Natural killer cell (primary cell): ENCODE data around the gene RNF31. TPM values are rescaled to one million over a fixed set of nuclear protein-coding genes. Genes with fewer than 3 reads are reported as not detected.

Experiments used
- ATAC-seq, 3 donors: fragments of 150-1000 bp in 2 of 3; fragments of 200-7000 bp in 1 of 3; cut with Tn5 transposase; 1 replicate in 1 of 3; 2 replicates in 2 of 3; pipeline ENCODE4 v1.10.0; 2021; ENCODE audit warnings: mild to moderate bottlenecking in 2 of 3, moderate library complexity in 2 of 3
- DNase-seq, 2 donors: peaks; one replicate each; pipeline versions ENCODE4 v3.0.0 to v3.0.0-alpha.2; 2013 to 2021; ENCODE audit warnings: mixed read lengths in 1 of 2
- H3K27ac ChIP-seq: one replicate; pipeline ENCODE4 v1.5.1; 2013; ENCODE audit warnings: mild to moderate bottlenecking, low read length
- H3K27me3 ChIP-seq: one replicate; pipeline ENCODE4 v1.6.1; 2013; ENCODE audit warnings: low read length; ENCODE audit not compliant: control insufficient read depth, insufficient read depth
- H3K36me3 ChIP-seq: one replicate; pipeline ENCODE4 v1.6.1; 2013; ENCODE audit warnings: low read length; ENCODE audit not compliant: control insufficient read depth, insufficient read depth
- H3K4me1 ChIP-seq: one replicate; pipeline ENCODE4 v1.6.1; 2013; ENCODE audit warnings: low read length; ENCODE audit not compliant: control insufficient read depth, insufficient read depth
- H3K4me3 ChIP-seq: one replicate; pipeline ENCODE4 v1.5.1; 2013; ENCODE audit warnings: low read length
- H3K9me3 ChIP-seq: one replicate; pipeline ENCODE4 v1.6.1; 2013; ENCODE audit warnings: low read length; ENCODE audit not compliant: control insufficient read depth, insufficient read depth
- H3K27ac Mint-ChIP-seq, 2 donors: one replicate each; pipeline ENCODE4 v1.8.0; 2022; ENCODE audit warnings: mild to moderate bottlenecking in 2 of 2, mixed read lengths in 2 of 2, moderate library complexity in 1 of 2
- H3K27me3 Mint-ChIP-seq, 2 donors: one replicate each; pipeline ENCODE4 v1.8.0; 2022; ENCODE audit warnings: low read depth in 2 of 2, mixed read lengths in 2 of 2
- H3K36me3 Mint-ChIP-seq: one replicate; pipeline ENCODE4 v1.8.0; 2022; ENCODE audit warnings: mixed read lengths
- H3K4me1 Mint-ChIP-seq, 2 donors: one replicate each; pipeline ENCODE4 v1.8.0; 2022; ENCODE audit warnings: mixed read lengths in 2 of 2
- H3K4me3 Mint-ChIP-seq: one replicate; pipeline ENCODE4 v1.8.0; 2022; ENCODE audit warnings: mild to moderate bottlenecking, moderate library complexity, mixed read lengths
- H3K9me3 Mint-ChIP-seq, 2 donors: one replicate each; pipeline ENCODE4 v1.8.0; 2022; ENCODE audit warnings: mixed read lengths in 2 of 2
- CTCF ChIP-seq: fragments of 200-600 bp; IDR thresholded peaks from one replicate; pipeline ENCODE4 v1.8.0; 2022; ENCODE audit warnings: antibody characterized with exemption
- WGBS: methylation state at CpG from one replicate; pipeline ENCODE4 v1.1.7; 2013; ENCODE audit warnings: missing lambda C conversion rate; ENCODE audit not compliant: insufficient coverage; 5-methylcytosine and 5-hydroxymethylcytosine counted together
- intact Hi-C: fragments of 100-400 bp; cut with micrococcal nuclease; formaldehyde crosslinking; loops from one replicate; pipeline ENCODE4 v1.14.2; 2022
- total RNA-seq, 4 donors: library from RNA; stranded (reverse); fragments of 120-200 nt in 1 of 4; gene quantifications; one replicate each; pipeline versions ENCODE4 v1.2.3 to v1.2.4, GENCODE V29; 2013 to 2022

Gene RNF31
- total RNA-seq, 3 donors from 2014 or later (not counting 1 experiment from before 2014, with no cell fraction given) = 96.9 to 134 (median 125) TPM

- Mint-ChIP-seq H3K36me3 (no peaks in the 10 kb centered on the region), H3K9me3 (no peaks in the 10 kb centered on the region), H3K4me1 (peaks cover 42 to 57% of the 10 kb centered on the region in 2 donors), H3K27me3 (no peaks in the 10 kb centered on the region), H3K4me3 (peak overlapping the region; percentile 63), H3K27ac (peak overlapping the region; percentile 70 to 71)
- Histone ChIP-seq H3K36me3 (peaks cover 32% of the 10 kb centered on the region), H3K9me3 (no peaks in the 10 kb centered on the region), H3K4me1 (peaks cover 46% of the 10 kb centered on the region), H3K27ac (no peak overlapping the region), H3K27me3 (no peaks in the 10 kb centered on the region), H3K4me3 (no peak overlapping the region)
- DNase-seq = no peak
- TF ChIP-seq CTCF = no peak
- ATAC-seq = no peak
- intact Hi-C loops = loop anchor here (10.0 kb wide), 1 partner anchor 1214 kb away; the partner anchor contains the start of gene PRMT5
- 95% methylated on average over 13 of the region's 13 CpGs for WGBS
Measured at GRCh38 chr14:24138396-24139271, 8.7 kb upstream of the RNF31 start.

GRCh38 chr14:24139272-24139934 is 7.9 kb upstream of the RNF31 start:
- intact Hi-C loops = loop anchor here (10.0 kb wide), 1 partner anchor 1215 kb away; the partner anchor contains the start of gene PRMT5
- Mint-ChIP-seq H3K9me3 (no peaks in the 10 kb centered on the region), H3K36me3 (peaks cover 5% of the 10 kb centered on the region), H3K27ac (peak overlapping the region; percentile 70 to 71), H3K4me3 (peak overlapping the region; percentile 63), H3K27me3 (no peaks in the 10 kb centered on the region), H3K4me1 (peaks cover 47 to 63% of the 10 kb centered on the region in 2 donors)
- Histone ChIP-seq H3K27me3 (no peaks in the 10 kb centered on the region), H3K4me1 (peaks cover 46% of the 10 kb centered on the region), H3K36me3 (peaks cover 40% of the 10 kb centered on the region), H3K4me3 (no peak overlapping the region), H3K27ac (no peak overlapping the region), H3K9me3 (no peaks in the 10 kb centered on the region)
- WGBS = 91% methylated on average over 9 of the region's 9 CpGs
- ATAC-seq = no peak
- TF ChIP-seq CTCF = no peak
- peak in 1 of 2 donors; percentile 42 for DNase-seq

GRCh38 chr14:24141097-24141880 is 6.0 kb upstream of the RNF31 start, which contains the start of gene EMC9:
Gene EMC9 (minus strand): TSS chr14:24141591. CDS start chr14:24141304, 287 bp downstream.
- Histone ChIP-seq H3K4me1 (peaks cover 55% of the 10 kb centered on the region), H3K4me3 (peak within 1 kb of the TSS; percentile 59), H3K9me3 (no peaks in the 10 kb centered on the region), H3K27ac (peak within 1 kb of the TSS; percentile 75), H3K36me3 (peaks cover 43% of the 10 kb centered on the region), H3K27me3 (no peaks in the 10 kb centered on the region)
- ATAC-seq (peak; percentile 89 to 97 (median 91)), DNase-seq (peak; percentile 98 to 99)
- Mint-ChIP-seq H3K27ac (peak within 1 kb of the TSS; percentile 86 to 93), H3K4me3 (peak within 1 kb of the TSS; percentile 73), H3K36me3 (peaks cover 7% of the 10 kb centered on the region), H3K27me3 (no peaks in the 10 kb centered on the region), H3K9me3 (no peaks in the 10 kb centered on the region), H3K4me1 (peaks cover 54 to 73% of the 10 kb centered on the region in 2 donors)
- WGBS = under 1% methylated on average over 65 of the region's 65 CpGs
- peak; percentile 20 for TF ChIP-seq CTCF
- intact Hi-C loops = loop anchor here (1.0 kb wide), 1 partner anchor 27 kb away; the partner anchor contains the start of genes DCAF11 and NRL
